D721Med (cell line): ENCODE results near the gene TMEM108.

Experiments used
- DNase-seq: peaks from one replicate; pipeline ENCODE4 v3.0.0; 2011; ENCODE audit warnings: low spot score; ENCODE audit not compliant: insufficient read length
- FAIRE-seq: peaks from 2 replicates; lab custom pipeline; 2011; peaks lifted over from hg19 to GRCh38; lab: Jason Lieb, UNC
- TF ChIP-seq, protein P1 (sequence below): IDR thresholded peaks from 2 replicates; pipeline ENCODE4 v1.5.1; 2012; ENCODE audit warnings: mild to moderate bottlenecking, control low read depth; ENCODE audit not compliant: insufficient read depth; ENCODE audit errors: missing control alignments

TMEM108 gene

DNA sequence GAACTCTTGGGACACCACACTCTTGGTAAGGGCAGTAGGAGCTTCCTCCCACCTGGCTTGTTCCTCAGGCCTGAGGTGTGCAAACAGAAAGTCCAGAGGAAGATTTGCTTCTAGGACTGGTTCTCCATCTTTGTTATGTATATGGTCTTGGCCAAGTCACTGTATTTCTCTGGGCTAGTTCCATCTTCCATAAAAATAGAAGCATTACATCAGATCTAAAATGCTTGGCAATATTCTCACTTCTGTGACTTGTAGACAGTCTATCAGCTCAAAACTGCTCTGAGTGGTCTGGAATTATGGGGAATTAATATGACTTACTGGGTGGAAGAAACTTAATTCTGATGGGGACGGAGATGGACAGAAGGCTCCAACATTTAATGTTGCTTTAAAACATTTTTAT is 55.2 kb downstream of the TMEM108 start:
- TF ChIP-seq, protein P1, sequence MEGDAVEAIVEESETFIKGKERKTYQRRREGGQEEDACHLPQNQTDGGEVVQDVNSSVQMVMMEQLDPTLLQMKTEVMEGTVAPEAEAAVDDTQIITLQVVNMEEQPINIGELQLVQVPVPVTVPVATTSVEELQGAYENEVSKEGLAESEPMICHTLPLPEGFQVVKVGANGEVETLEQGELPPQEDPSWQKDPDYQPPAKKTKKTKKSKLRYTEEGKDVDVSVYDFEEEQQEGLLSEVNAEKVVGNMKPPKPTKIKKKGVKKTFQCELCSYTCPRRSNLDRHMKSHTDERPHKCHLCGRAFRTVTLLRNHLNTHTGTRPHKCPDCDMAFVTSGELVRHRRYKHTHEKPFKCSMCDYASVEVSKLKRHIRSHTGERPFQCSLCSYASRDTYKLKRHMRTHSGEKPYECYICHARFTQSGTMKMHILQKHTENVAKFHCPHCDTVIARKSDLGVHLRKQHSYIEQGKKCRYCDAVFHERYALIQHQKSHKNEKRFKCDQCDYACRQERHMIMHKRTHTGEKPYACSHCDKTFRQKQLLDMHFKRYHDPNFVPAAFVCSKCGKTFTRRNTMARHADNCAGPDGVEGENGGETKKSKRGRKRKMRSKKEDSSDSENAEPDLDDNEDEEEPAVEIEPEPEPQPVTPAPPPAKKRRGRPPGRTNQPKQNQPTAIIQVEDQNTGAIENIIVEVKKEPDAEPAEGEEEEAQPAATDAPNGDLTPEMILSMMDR = no peak
- no peak for FAIRE-seq
- DNase-seq = no peak

DNA sequence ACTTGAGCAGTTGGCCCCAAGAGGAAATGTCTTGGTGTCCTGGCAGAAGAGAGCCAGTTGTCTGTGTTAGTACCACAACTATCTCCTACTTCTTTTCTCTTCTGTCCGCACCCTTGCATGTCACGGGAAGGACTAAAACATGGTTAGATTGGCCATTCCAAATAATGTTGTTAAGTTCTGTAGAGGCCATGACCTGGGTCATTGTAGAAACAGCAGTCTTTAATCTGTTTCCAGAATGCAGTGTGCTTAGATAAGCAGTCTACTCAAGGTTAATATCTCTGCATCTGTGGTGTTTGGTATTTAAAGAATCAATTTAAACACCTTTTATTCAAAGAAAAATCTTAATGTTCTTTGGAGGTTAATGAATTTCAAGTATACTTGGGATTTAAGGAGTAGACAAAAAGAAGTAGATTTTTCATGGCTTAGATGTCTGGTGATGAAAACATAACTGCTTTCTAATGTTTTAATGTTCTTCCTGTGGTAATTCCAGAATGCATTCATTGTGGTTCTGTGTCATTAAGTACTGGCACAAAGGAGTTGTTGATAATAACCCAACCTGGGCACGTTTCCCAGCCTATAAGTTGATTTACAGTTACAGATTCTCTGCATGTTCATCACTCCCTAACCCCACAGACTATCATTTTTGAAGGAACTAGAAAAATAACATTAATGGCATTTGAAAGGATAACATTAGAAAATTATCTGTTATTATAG is 58.9 kb downstream of the TMEM108 start:
- DNase-seq (no peak), FAIRE-seq (peak; percentile 87)

DNA sequence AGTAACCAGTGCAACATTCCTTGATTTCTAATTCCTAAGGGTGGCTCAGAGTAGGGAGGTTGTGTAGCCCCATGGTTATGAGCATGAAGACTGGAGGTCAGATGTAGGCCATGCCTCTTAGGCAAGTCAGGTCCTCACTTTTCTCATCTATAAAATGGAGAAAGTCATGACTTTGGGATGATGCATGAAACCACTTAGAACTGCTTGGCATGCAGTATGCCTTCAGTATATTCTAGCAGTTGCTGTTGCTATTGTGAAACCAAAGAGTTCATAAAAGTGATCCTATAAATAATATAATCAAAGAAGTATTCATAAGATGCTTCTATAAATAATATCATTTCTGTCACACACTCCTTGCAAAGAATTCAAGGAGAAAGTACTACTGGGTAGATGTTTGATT is 65.5 kb downstream of the TMEM108 start:
- TF ChIP-seq, protein P1 = no peak
- no peak for DNase-seq
- no peak for FAIRE-seq

More for the DNA sequence above, 58.9 kb downstream of the TMEM108 start:
- TF ChIP-seq, protein P1 = no peak

DNA sequence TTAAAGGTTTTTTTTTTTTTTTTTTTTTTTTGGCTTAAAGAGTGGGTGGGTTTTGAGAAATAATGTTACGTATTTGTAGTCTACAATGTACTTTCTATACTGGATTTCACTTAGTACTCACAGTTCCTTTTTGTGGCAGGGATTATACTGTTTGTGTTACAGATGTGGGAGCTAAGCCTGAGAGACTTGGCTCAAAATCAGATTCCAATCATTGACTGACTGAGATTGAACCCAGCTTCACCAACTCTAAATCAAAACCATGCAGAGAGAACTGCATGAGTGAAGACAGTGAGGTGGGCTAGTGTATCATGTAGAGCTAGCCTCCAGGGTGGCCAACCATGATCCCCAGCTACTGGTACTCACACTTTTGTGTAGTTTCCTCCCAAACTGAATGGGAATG is 68.0 kb downstream of the TMEM108 start:
- FAIRE-seq (no peak), DNase-seq (no peak)
- TF ChIP-seq, protein P1 = no peak

DNA sequence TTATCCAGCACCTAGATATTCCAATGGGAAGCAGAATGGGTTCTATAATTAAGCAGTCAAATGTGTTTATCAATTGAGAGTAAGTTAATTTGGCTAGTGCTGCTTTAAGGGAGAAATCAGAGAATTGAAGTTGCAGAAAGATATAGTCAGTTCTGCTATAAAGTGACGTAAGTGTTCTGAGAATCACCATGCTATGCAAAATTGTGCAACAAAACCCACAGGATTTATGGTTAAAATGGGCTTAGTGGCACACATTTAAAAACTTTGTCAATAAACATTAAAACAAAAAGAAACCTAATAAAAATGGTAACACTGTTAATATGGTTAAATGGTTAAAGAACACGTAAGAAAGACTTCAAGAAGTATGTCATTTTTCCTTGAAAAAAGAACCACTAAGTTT is 74.5 kb downstream of the TMEM108 start:
- FAIRE-seq (no peak), DNase-seq (no peak)
- TF ChIP-seq, protein P1 = no peak

DNA sequence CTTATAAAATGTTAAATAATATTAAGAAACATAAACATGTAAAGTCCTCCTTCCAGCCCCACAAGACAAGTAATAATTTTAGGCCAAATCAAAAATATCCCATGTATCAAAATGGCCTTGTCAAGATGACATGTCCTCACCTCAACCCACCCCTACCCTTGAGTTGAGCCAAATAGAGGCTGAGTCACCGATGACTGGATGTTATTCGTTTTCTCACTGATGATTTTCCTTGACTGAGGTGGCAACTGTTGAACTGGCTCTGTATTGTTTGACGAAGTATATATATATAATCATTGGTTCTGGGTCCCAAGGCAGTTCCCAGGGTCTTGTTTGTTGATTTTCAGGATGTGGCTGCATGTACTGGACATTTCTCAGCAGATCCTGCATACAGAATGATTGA is 75.3 kb downstream of the TMEM108 start:
- no peak for FAIRE-seq

More for the DNA sequence above, 75.3 kb downstream of the TMEM108 start:
- TF ChIP-seq, protein P1 = no peak
- DNase-seq = no peak
